ENCODE data around the gene PREPL. TPM values are rescaled to one million over a fixed set of nuclear protein-coding genes. Genes with fewer than 3 reads are reported as not detected.

PREPL gene
- total RNA-seq, 1 donor from 2014 or later: 23.7 TPM

GRCh38 chr2:44354761-44355160, 6.5 kb downstream of the PREPL start:
- Histone ChIP-seq H3K36me3 (ENCODE audit: control insufficient read depth, insufficient read depth, low read length) (no peaks in the 10 kb centered on the region), H3K27me3 (ENCODE audit: control insufficient read depth, insufficient read depth, low read length) (no peaks in the 10 kb centered on the region), H3K4me3 (ENCODE audit: low read depth, low read length) (no peak overlapping the region)
- DNase-seq (ENCODE audit: low read depth): no peak
- TF ChIP-seq CTCF (IDR thresholded peaks at IDR 0.05; ENCODE audit: insufficient read depth, low read length, severe bottlenecking): no peak
- no peak for FAIRE-seq

- DNase-seq (ENCODE audit: low read depth) (no peak), FAIRE-seq (no peak)
- TF ChIP-seq CTCF (IDR thresholded peaks at IDR 0.05; ENCODE audit: insufficient read depth, low read length, severe bottlenecking): no peak
- H3K4me3 ChIP-seq (ENCODE audit: low read depth, low read length): no peak overlapping the region
- no peaks in the 10 kb centered on the region for H3K27me3 ChIP-seq (ENCODE audit: control insufficient read depth, insufficient read depth, low read length)
- no peaks in the 10 kb centered on the region for H3K36me3 ChIP-seq (ENCODE audit: control insufficient read depth, insufficient read depth, low read length)
These were observed 8.8 kb downstream of the PREPL start for GRCh38 chr2:44352510-44352909.

- H3K36me3 ChIP-seq (ENCODE audit: control insufficient read depth, insufficient read depth, low read length): no peaks in the 10 kb centered on the region
- DNase-seq (ENCODE audit: low read depth) (no peak), FAIRE-seq (no peak)
- no peak for TF ChIP-seq CTCF (IDR thresholded peaks at IDR 0.05; ENCODE audit: insufficient read depth, low read length, severe bottlenecking)
- H3K4me3 ChIP-seq (ENCODE audit: low read depth, low read length): no peak overlapping the region
- no peaks in the 10 kb centered on the region for H3K27me3 ChIP-seq (ENCODE audit: control insufficient read depth, insufficient read depth, low read length)
These were observed 9.6 kb downstream of the PREPL start for GRCh38 chr2:44351676-44352075.

GRCh38 chr2:44351088-44351487, 10.2 kb downstream of the PREPL start:
- no peaks in the 10 kb centered on the region for H3K27me3 ChIP-seq (ENCODE audit: control insufficient read depth, insufficient read depth, low read length)
- no peaks in the 10 kb centered on the region for H3K36me3 ChIP-seq (ENCODE audit: control insufficient read depth, insufficient read depth, low read length)
- FAIRE-seq: no peak
- TF ChIP-seq CTCF (IDR thresholded peaks at IDR 0.05; ENCODE audit: insufficient read depth, low read length, severe bottlenecking): no peak
- H3K4me3 ChIP-seq (ENCODE audit: low read depth, low read length): no peak overlapping the region
- DNase-seq (ENCODE audit: low read depth): no peak

GRCh38 chr2:44349506-44349905, 11.8 kb downstream of the PREPL start:
- Histone ChIP-seq H3K36me3 (ENCODE audit: control insufficient read depth, insufficient read depth, low read length) (peaks cover 2% of the 10 kb centered on the region), H3K4me3 (ENCODE audit: low read depth, low read length) (no peak overlapping the region), H3K27me3 (ENCODE audit: control insufficient read depth, insufficient read depth, low read length) (no peaks in the 10 kb centered on the region)
- no peak for FAIRE-seq
- DNase-seq (ENCODE audit: low read depth): no peak
- no peak for TF ChIP-seq CTCF (IDR thresholded peaks at IDR 0.05; ENCODE audit: insufficient read depth, low read length, severe bottlenecking)

- no peak overlapping the region for H3K4me3 ChIP-seq (ENCODE audit: low read depth, low read length)
- FAIRE-seq (no peak), DNase-seq (ENCODE audit: low read depth) (no peak)
- no peak for TF ChIP-seq CTCF (IDR thresholded peaks at IDR 0.05; ENCODE audit: insufficient read depth, low read length, severe bottlenecking)
- H3K27me3 ChIP-seq (ENCODE audit: control insufficient read depth, insufficient read depth, low read length): no peaks in the 10 kb centered on the region
- H3K36me3 ChIP-seq (ENCODE audit: control insufficient read depth, insufficient read depth, low read length): peaks cover 2% of the 10 kb centered on the region
These were observed 12.9 kb downstream of the PREPL start for GRCh38 chr2:44348400-44348799.
